Lung (tissue), 12 donors: ENCODE results near the gene ELFN1. TPM values are rescaled to one million over a fixed set of nuclear protein-coding genes. Genes with fewer than 3 reads are reported as not detected.

Source experiments
- ATAC-seq: fragments of 200-7000 bp; cut with Tn5 transposase; one replicate; pipeline ENCODE4 v1.9.1; 2020; ENCODE audit warnings: moderate number of reproducible peaks; ENCODE audit not compliant: insufficient read depth, low FRiP score
- DNase-seq, 3 donors: peaks; one replicate each; pipeline ENCODE4 v3.0.0-alpha.2; 2013 to 2017
- H3K27ac ChIP-seq, 2 donors: one replicate each; pipeline ENCODE4 v1.5.1; 2013; ENCODE audit warnings: mild to moderate bottlenecking in 2 of 2, moderate library complexity in 2 of 2, control low read depth in 1 of 2, inconsistent platforms in 1 of 2, low read depth in 1 of 2, low read length in 1 of 2
- H3K27me3 ChIP-seq, 3 donors: one replicate each; pipeline ENCODE4 v1.5.1; 2013; ENCODE audit warnings: low read length in 2 of 3; ENCODE audit not compliant: control insufficient read depth in 3 of 3, insufficient read depth in 3 of 3
- H3K36me3 ChIP-seq, 4 donors: one replicate each; pipeline ENCODE4 v1.5.1; 2013; ENCODE audit warnings: low read length in 4 of 4, mild to moderate bottlenecking in 1 of 4, moderate library complexity in 1 of 4; ENCODE audit not compliant: control insufficient read depth in 4 of 4, insufficient read depth in 4 of 4
- H3K4me1 ChIP-seq, 5 donors: one replicate each; pipeline ENCODE4 v1.5.1; 2013; ENCODE audit warnings: low read length in 5 of 5, mild to moderate bottlenecking in 2 of 5, moderate library complexity in 1 of 5; ENCODE audit not compliant: control insufficient read depth in 5 of 5, insufficient read depth in 5 of 5
- H3K4me3 ChIP-seq: one replicate; pipeline ENCODE4 v1.5.1; 2013; ENCODE audit warnings: mild to moderate bottlenecking, control low read depth, moderate library complexity
- H3K9ac ChIP-seq, 2 donors: one replicate each; pipeline ENCODE4 v1.5.1; 2013; ENCODE audit warnings: low read length in 2 of 2, control low read depth in 1 of 2; ENCODE audit not compliant: insufficient read depth in 1 of 2
- H3K9me3 ChIP-seq, 4 donors: one replicate each; pipeline ENCODE4 v1.5.1; 2013; ENCODE audit warnings: low read length in 3 of 4, mild to moderate bottlenecking in 1 of 4, moderate library complexity in 1 of 4; ENCODE audit not compliant: control insufficient read depth in 4 of 4, insufficient read depth in 3 of 4
- WGBS, 2 donors: extraction: QIAGEN DNeasy Blood & Tissue Kit; methylation state at CpG; one replicate each; pipeline ENCODE4 v1.1.7; 2013; 5-methylcytosine and 5-hydroxymethylcytosine counted together
- polyA plus RNA-seq, 2 donors: library from polyadenylated mRNA; stranded (reverse); fragments of 200-250 nt; gene quantifications; one replicate each; pipeline ENCODE4 v1.2.1, GENCODE V29; 2013
- total RNA-seq, 2 donors: library from RNA; depleted of rRNA in 1 of 2; stranded (reverse); fragments of >200 nt in 1 of 2; gene quantifications; one replicate each; pipeline ENCODE4 v1.2.1, GENCODE V29; 2014 to 2021
- TF ChIP-seq, protein P1 (sequence below): IDR thresholded peaks from 2 replicates; pipeline ENCODE4 v1.5.1; 2012; ENCODE audit warnings: mild to moderate bottlenecking; ENCODE audit errors: control extremely low read depth, extremely low read depth
- donor health status: control.
- donor health status: control.
- donor health status: Bipolar disorder and iron deficiency.
- donor health status: healthy.
- donor health status: DM: yes; HTN: yes; CAD: no.

ELFN1 gene
- total and polyA plus RNA-seq, 4 donors, result 0.43 to 1.4 (median 1.0) TPM

DNA sequence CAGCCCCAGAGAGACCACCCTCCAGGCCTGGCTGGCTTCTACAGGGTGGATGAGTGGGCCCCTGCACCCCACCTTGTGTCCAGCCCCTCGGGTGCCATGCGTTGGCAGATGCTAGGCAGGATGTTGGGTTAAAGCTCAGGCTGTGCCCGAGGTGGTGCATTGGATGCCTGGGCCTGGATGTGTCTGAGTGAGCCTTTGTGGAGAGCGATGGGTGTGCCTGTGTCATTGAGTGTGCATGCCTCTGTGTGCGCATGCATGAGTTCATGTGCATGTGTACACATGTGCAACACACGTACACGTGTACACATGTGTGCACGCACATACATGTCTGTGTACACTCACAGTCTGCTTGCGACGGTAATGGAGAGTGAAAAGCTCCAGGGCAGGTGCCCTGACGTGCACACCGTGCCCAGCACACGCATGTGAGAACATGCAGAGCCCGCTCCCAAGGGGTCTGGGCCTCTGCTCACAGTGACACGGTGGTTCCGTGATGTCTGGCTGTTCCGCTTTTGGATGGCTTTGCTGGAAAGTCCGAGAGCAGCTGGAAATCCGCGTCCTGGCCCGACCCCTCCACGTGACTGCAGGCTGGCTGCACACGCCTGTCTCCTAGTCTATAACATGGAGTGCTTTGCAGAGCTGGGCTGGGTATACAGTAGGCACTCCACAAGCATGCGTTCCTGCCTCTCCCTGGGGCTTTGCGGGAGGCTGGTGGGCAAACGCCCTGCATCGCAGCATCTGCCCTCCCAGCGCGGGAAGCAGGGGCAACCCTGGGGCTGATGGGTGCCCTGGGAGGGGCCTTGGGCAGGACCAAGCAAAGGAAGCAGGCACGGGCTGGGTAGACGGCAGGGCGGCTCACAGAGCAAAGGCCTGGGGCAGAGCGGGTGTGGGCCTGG, 36.9 kb downstream of the ELFN1 start:
- no peak overlapping the region for H3K27ac ChIP-seq
- 82 to 90% methylated on average over 33 of the region's 33 CpGs for WGBS, 2 donors

DNA sequence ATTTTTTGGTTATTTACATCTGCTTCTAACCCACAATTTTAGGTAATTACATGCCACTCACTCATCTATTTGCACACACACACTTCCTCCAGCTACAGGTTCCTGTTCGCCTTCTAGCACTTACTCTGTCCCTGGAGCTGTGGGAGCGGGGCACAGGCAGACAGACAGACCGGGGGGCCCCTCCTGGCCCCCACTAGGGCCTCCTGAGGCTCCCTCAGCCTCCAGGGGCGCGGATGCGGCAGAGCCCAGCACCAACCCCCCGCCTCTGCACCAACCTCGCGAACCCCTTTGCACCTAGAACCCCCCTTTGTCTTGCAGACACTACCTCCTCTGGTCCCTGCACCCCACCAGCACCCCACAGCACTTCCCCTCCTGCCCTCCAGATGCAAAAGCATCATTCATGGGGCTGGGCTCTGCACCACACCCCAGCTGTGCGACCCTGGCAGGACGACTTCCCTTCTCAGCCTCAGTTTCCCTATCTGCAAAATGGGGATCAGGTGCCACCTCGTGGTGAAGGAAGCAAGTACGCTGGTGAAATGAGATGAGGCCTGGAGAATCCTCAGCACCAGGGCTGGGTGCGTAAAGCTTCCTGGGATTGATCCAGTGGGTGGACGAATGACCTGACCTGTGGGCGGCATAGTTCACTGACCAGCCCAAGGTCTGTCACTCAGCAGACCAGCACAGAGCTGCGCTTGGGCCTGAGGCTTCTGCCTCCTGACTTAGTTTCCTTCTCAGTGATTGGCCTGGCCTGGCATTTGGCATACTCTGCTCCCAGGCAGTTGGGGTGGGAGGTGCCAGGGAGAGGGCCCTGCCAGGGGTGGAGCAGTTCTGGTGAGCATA, 37.9 kb downstream of the ELFN1 start:
- WGBS, 2 donors, result 56 to 63% methylated on average over 17 of the region's 17 CpGs
- Histone ChIP-seq H3K9me3 (peaks cover 0 to 19% (median 3%) of the 10 kb centered on the region in 4 donors), H3K36me3 (peaks cover 0 to 12% (median 2%) of the 10 kb centered on the region in 4 donors), H3K4me3 (no peak overlapping the region), H3K27me3 (peaks cover 0 to 3% (median 0%) of the 10 kb centered on the region in 3 donors), H3K9ac (no peak overlapping the region), H3K27ac (no peak overlapping the region), H3K4me1 (no peaks in the 10 kb centered on the region)
- ATAC-seq (no peak), DNase-seq (peak in 1 of 3 donors; percentile 9)
- TF ChIP-seq, protein P1, sequence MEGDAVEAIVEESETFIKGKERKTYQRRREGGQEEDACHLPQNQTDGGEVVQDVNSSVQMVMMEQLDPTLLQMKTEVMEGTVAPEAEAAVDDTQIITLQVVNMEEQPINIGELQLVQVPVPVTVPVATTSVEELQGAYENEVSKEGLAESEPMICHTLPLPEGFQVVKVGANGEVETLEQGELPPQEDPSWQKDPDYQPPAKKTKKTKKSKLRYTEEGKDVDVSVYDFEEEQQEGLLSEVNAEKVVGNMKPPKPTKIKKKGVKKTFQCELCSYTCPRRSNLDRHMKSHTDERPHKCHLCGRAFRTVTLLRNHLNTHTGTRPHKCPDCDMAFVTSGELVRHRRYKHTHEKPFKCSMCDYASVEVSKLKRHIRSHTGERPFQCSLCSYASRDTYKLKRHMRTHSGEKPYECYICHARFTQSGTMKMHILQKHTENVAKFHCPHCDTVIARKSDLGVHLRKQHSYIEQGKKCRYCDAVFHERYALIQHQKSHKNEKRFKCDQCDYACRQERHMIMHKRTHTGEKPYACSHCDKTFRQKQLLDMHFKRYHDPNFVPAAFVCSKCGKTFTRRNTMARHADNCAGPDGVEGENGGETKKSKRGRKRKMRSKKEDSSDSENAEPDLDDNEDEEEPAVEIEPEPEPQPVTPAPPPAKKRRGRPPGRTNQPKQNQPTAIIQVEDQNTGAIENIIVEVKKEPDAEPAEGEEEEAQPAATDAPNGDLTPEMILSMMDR, result no peak

More for the DNA sequence above, 36.9 kb downstream of the ELFN1 start:
- Histone ChIP-seq H3K4me1 (no peaks in the 10 kb centered on the region), H3K36me3 (peaks cover 0 to 12% (median 2%) of the 10 kb centered on the region in 4 donors), H3K9me3 (peaks cover 0 to 21% (median 3%) of the 10 kb centered on the region in 4 donors), H3K4me3 (no peak overlapping the region), H3K9ac (no peak overlapping the region), H3K27me3 (peaks cover 0 to 3% (median 0%) of the 10 kb centered on the region in 3 donors)
- no peak for ATAC-seq
- TF ChIP-seq, protein P1, result no peak
- peak in 1 of 3 donors; percentile 9 for DNase-seq

GRCh38 chr7:1708596-1709251, 38.6 kb downstream of the ELFN1 start:
- no peak overlapping the region for H3K9ac ChIP-seq
- TF ChIP-seq, protein P1, result no peak
- WGBS, 2 donors, result 90 to 96% methylated on average over 17 of the region's 17 CpGs
- no peak for ATAC-seq
- H3K4me3 ChIP-seq, result no peak overlapping the region
- H3K36me3 ChIP-seq, result peaks cover 0 to 12% (median 2%) of the 10 kb centered on the region in 4 donors
- H3K27me3 ChIP-seq, result peaks cover 0 to 3% (median 0%) of the 10 kb centered on the region in 3 donors
- H3K27ac ChIP-seq, result no peak overlapping the region
- H3K9me3 ChIP-seq, result peaks cover 0 to 15% (median 3%) of the 10 kb centered on the region in 4 donors
- peaks cover 0 to 5% (median 3%) of the 10 kb centered on the region in 5 donors for H3K4me1 ChIP-seq
- DNase-seq, result peak in 1 of 3 donors; percentile 6
